HEK293 (cell line): ENCODE measurements around the gene CHRNE.
"Not testable (repeated sequence)": the region's sequence is repeated elsewhere in the genome, so short reads cannot be mapped to it uniquely, and the experiment has no call there.

Source experiments
- CTCF ChIA-PET: fragments of 350-600 bp; formaldehyde crosslinking; extraction: SDS; loops from one replicate; lab custom pipeline; 2021; ENCODE audit warnings: antibody characterized with exemption; lab: Yijun Ruan, JAX
- POLR2A ChIA-PET: fragments of 300-600 bp; formaldehyde crosslinking; extraction: SDS; loops from one replicate; lab custom pipeline; 2020; ENCODE audit warnings: antibody characterized with exemption, inconsistent platforms; lab: Yijun Ruan, JAX
- H3K27ac ChIP-seq: fragments of 200-500 bp; sonication (Bioruptor generic); 2 replicates; pipeline ENCODE4 v1.5.1; 2014; ENCODE audit warnings: low read depth, low read length, control low read depth, inconsistent platforms; ENCODE audit errors: extremely low read depth
- H3K36me3 ChIP-seq, 2 experiments: fragments of 200-500 bp in 1 of 2; sonication (Bioruptor generic) in 1 of 2; 1 replicate in 1 of 2; 2 replicates in 1 of 2; pipeline ENCODE4 v1.5.1; 2014 to 2017; ENCODE audit warnings: inconsistent platforms in 2 of 2, low read length in 2 of 2; ENCODE audit not compliant: control insufficient read depth in 2 of 2, insufficient read depth in 1 of 2
- H3K4me1 ChIP-seq: fragments of 200-500 bp; sonication (Bioruptor generic); 2 replicates; pipeline ENCODE4 v1.5.1; 2014; ENCODE audit warnings: mild to moderate bottlenecking, low read length, inconsistent platforms; ENCODE audit not compliant: control insufficient read depth, insufficient read depth
- H3K4me3 ChIP-seq: 2 replicates; pipeline ENCODE4 v1.5.1; 2011; ENCODE audit warnings: low read depth, mild to moderate bottlenecking, control low read depth, low read length, moderate library complexity
- H3K9me3 ChIP-seq: fragments of 200-500 bp; sonication (Bioruptor generic); 2 replicates; pipeline ENCODE4 v1.5.1; 2014; ENCODE audit warnings: low read depth, low read length, inconsistent platforms; ENCODE audit not compliant: control insufficient read depth, insufficient read depth
- EGR2 ChIP-seq: fragments of 450-650 bp; formaldehyde crosslinking; IDR thresholded peaks from 2 replicates; pipeline ENCODE4 v1.5.1; 2016; ENCODE audit warnings: low read depth, missing biosample characterization, missing genetic modification characterization
- GLIS2 ChIP-seq: fragments of 450-650 bp; formaldehyde crosslinking; IDR thresholded peaks from 2 replicates; pipeline ENCODE4 v1.5.1; 2016; ENCODE audit warnings: missing biosample characterization, missing genetic modification characterization
- KLF1 ChIP-seq: fragments of 450-650 bp; formaldehyde crosslinking; IDR thresholded peaks from 2 replicates; pipeline ENCODE4 v1.5.1; 2016; ENCODE audit warnings: missing biosample characterization, missing genetic modification characterization
- OVOL3 ChIP-seq: fragments of 450-650 bp; formaldehyde crosslinking; IDR thresholded peaks from 2 replicates; pipeline ENCODE4 v1.5.1; 2016; ENCODE audit warnings: missing biosample characterization, missing genetic modification characterization
- SCRT2 ChIP-seq: fragments of 450-650 bp; formaldehyde crosslinking; IDR thresholded peaks from 2 replicates; pipeline ENCODE4 v1.5.1; 2016; ENCODE audit warnings: missing biosample characterization, missing genetic modification characterization
- SP7 ChIP-seq: fragments of 450-650 bp; formaldehyde crosslinking; IDR thresholded peaks from 2 replicates; pipeline ENCODE4 v1.5.1; 2016; ENCODE audit warnings: missing biosample characterization, missing genetic modification characterization
- YY1 ChIP-seq: fragments of 450-650 bp; formaldehyde crosslinking; IDR thresholded peaks from 2 replicates; pipeline ENCODE4 v1.5.1; 2018; ENCODE audit warnings: missing biosample characterization, missing genetic modification characterization
- ZBTB17 ChIP-seq: fragments of 450-650 bp; formaldehyde crosslinking; IDR thresholded peaks from 2 replicates; pipeline ENCODE4 v1.5.1; 2016; ENCODE audit warnings: missing biosample characterization, missing genetic modification characterization
- ZNF121 ChIP-seq: fragments of 450-650 bp; formaldehyde crosslinking; IDR thresholded peaks from 2 replicates; pipeline ENCODE4 v1.5.1; 2016; ENCODE audit warnings: missing biosample characterization, missing genetic modification characterization
- ZNF169 ChIP-seq: fragments of 450-650 bp; formaldehyde crosslinking; IDR thresholded peaks from 2 replicates; pipeline ENCODE4 v1.5.1; 2016; ENCODE audit warnings: missing biosample characterization, missing genetic modification characterization
- ZNF19 ChIP-seq: fragments of 450-650 bp; formaldehyde crosslinking; IDR thresholded peaks from 2 replicates; pipeline ENCODE4; 2016; ENCODE audit warnings: missing biosample characterization, missing genetic modification characterization, low read depth
- ZNF2 ChIP-seq: fragments of 450-650 bp; formaldehyde crosslinking; IDR thresholded peaks from 2 replicates; pipeline ENCODE4 v1.5.1; 2016; ENCODE audit warnings: missing biosample characterization, missing genetic modification characterization
- ZNF239 ChIP-seq: fragments of 450-650 bp; formaldehyde crosslinking; IDR thresholded peaks from 2 replicates; pipeline ENCODE4 v1.5.1; 2016; ENCODE audit warnings: missing biosample characterization, missing genetic modification characterization
- ZNF248 ChIP-seq: fragments of 450-650 bp; formaldehyde crosslinking; IDR thresholded peaks from 2 replicates; pipeline ENCODE4 v1.5.1; 2017; ENCODE audit warnings: missing biosample characterization, missing genetic modification characterization
- ZNF335 ChIP-seq: fragments of 450-650 bp; formaldehyde crosslinking; conservative IDR thresholded peaks from 2 replicates; pipeline ENCODE4 v1.5.1; 2016; ENCODE audit warnings: missing biosample characterization, missing genetic modification characterization
- ZNF341 ChIP-seq: fragments of 450-650 bp; formaldehyde crosslinking; IDR thresholded peaks from 2 replicates; pipeline ENCODE4; 2016; ENCODE audit warnings: low read depth, missing biosample characterization, missing genetic modification characterization
- ZNF561 ChIP-seq: fragments of 450-650 bp; IDR thresholded peaks from 2 replicates; pipeline ENCODE4 v1.5.1; 2018; ENCODE audit warnings: missing biosample characterization, missing genetic modification characterization, borderline replicate concordance
- ZNF677 ChIP-seq: fragments of 450-650 bp; IDR thresholded peaks from 2 replicates; pipeline ENCODE4 v1.5.0; 2018; ENCODE audit warnings: missing biosample characterization, mild to moderate bottlenecking, missing genetic modification characterization, moderate library complexity
- ZNF791 ChIP-seq: fragments of 450-650 bp; formaldehyde crosslinking; IDR thresholded peaks from 2 replicates; pipeline ENCODE4 v1.5.1; 2016; ENCODE audit warnings: missing biosample characterization, missing genetic modification characterization
- ZSCAN16 ChIP-seq: fragments of 450-650 bp; formaldehyde crosslinking; IDR thresholded peaks from 2 replicates; pipeline ENCODE4 v1.5.1; 2016; ENCODE audit warnings: missing biosample characterization, missing genetic modification characterization
- ZSCAN23 ChIP-seq: fragments of 450-650 bp; formaldehyde crosslinking; IDR thresholded peaks from 2 replicates; pipeline ENCODE4 v1.5.1; 2016; ENCODE audit warnings: missing biosample characterization, missing genetic modification characterization
- ZSCAN30 ChIP-seq: fragments of 450-650 bp; IDR thresholded peaks from 2 replicates; pipeline ENCODE4 v1.5.1; 2018; ENCODE audit warnings: missing biosample characterization, mild to moderate bottlenecking, missing genetic modification characterization, moderate library complexity
- TF ChIP-seq, protein P1 (sequence below): fragments of 450-650 bp; formaldehyde crosslinking; IDR thresholded peaks from 2 replicates; pipeline ENCODE4 v1.5.1; 2016; ENCODE audit warnings: missing biosample characterization, missing genetic modification characterization, borderline replicate concordance
- TF ChIP-seq, protein P2 (sequence below): fragments of 450-650 bp; formaldehyde crosslinking; IDR thresholded peaks from 2 replicates; pipeline ENCODE4 v1.5.1; 2017; ENCODE audit warnings: missing biosample characterization, mild to moderate bottlenecking, missing genetic modification characterization, moderate library complexity

The CHRNE gene

DNA sequence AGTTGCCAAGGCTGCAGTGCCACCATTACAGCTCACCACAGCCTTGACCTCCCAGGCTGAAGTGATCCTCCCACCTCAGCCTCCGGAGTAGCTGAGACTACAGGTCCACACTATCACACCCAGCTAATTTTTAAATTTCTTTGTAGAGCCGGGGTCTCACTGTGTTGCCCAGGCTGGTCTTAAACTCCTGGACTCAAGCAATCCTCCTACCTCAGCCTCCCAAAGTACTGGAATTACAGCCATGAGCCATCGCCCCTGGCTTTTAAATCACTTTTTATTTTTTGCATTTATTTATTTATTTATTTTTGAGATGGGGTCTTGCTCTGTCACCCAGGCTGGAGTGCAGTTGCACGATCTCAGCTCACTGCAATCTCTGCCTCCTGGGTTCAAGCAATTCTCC is 11.7 kb upstream of the CHRNE start:
- H3K27ac ChIP-seq, H3K9me3 ChIP-seq, H3K4me3 ChIP-seq, H3K4me1 ChIP-seq, H3K36me3 ChIP-seq: not testable (repeated sequence)
- CTCF ChIA-PET, result interaction anchor here (0.6 to 1.0 kb wide), 3 partner anchors 108 to 335 kb away, joined by 3 to 5 read pairs (median 3); no protein-coding TSS in a partner anchor
- POLR2A ChIA-PET, result interaction anchor here (0.9 to 1.3 kb wide), 2 partner anchors 12 to 25 kb away, joined by 3 read pairs; partner anchors contain the start of genes RNF167 and SLC25A11
- TF ChIP-seq ZNF121 (tag by site-specific recombination), result peak; percentile 86

DNA sequence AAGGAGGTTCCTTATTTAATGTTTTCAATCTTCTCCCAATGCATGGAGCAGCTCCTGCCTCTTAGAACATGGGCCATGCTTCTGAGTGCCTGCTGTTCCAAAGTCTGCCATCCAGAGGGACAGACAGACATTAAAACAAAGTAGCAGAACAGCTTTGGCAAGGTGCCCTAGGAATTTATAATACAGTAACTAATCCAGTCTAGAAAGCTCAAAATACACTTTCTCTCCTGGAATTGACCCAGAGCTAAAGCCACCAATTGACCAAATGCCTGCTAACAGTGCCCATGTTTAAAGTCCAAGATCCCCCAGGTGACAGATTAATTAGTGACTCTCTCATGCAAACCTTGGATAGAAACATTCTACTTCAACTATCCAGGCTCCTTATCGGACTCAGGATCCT is 11.1 kb upstream of the CHRNE start:
- TF ChIP-seq, protein P1, sequence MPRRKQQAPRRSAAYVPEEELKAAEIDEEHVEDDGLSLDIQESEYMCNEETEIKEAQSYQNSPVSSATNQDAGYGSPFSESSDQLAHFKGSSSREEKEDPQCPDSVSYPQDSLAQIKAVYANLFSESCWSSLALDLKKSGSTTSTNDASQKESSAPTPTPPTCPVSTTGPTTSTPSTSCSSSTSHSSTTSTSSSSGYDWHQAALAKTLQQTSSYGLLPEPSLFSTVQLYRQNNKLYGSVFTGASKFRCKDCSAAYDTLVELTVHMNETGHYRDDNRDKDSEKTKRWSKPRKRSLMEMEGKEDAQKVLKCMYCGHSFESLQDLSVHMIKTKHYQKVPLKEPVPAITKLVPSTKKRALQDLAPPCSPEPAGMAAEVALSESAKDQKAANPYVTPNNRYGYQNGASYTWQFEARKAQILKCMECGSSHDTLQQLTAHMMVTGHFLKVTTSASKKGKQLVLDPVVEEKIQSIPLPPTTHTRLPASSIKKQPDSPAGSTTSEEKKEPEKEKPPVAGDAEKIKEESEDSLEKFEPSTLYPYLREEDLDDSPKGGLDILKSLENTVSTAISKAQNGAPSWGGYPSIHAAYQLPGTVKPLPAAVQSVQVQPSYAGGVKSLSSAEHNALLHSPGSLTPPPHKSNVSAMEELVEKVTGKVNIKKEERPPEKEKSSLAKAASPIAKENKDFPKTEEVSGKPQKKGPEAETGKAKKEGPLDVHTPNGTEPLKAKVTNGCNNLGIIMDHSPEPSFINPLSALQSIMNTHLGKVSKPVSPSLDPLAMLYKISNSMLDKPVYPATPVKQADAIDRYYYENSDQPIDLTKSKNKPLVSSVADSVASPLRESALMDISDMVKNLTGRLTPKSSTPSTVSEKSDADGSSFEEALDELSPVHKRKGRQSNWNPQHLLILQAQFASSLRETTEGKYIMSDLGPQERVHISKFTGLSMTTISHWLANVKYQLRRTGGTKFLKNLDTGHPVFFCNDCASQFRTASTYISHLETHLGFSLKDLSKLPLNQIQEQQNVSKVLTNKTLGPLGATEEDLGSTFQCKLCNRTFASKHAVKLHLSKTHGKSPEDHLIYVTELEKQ (tag by site-specific recombination), result no peak
- TF ChIP-seq ZNF341, result peak; percentile 74
- CTCF ChIA-PET, result interaction anchor here (0.6 to 1.6 kb wide), 9 partner anchors 9 to 1262 kb away, joined by 3 to 6 read pairs (median 4); no protein-coding TSS in a partner anchor
- Histone ChIP-seq H3K9me3 (no peaks in the 10 kb centered on the region), H3K36me3 (no peaks in the 10 kb centered on the region; a peak in 1 of 3 replicates), H3K4me1 (no peaks in the 10 kb centered on the region; the same call in 1 of the 2 replicates), H3K4me3 (no peak overlapping the region), H3K27ac (no peak overlapping the region)
- POLR2A ChIA-PET, result interaction anchor here (0.6 to 1.3 kb wide), 5 partner anchors 9 to 195 kb away, joined by 3 to 7 read pairs (median 5); partner anchors contain the start of genes RNF167 and SLC25A11

DNA sequence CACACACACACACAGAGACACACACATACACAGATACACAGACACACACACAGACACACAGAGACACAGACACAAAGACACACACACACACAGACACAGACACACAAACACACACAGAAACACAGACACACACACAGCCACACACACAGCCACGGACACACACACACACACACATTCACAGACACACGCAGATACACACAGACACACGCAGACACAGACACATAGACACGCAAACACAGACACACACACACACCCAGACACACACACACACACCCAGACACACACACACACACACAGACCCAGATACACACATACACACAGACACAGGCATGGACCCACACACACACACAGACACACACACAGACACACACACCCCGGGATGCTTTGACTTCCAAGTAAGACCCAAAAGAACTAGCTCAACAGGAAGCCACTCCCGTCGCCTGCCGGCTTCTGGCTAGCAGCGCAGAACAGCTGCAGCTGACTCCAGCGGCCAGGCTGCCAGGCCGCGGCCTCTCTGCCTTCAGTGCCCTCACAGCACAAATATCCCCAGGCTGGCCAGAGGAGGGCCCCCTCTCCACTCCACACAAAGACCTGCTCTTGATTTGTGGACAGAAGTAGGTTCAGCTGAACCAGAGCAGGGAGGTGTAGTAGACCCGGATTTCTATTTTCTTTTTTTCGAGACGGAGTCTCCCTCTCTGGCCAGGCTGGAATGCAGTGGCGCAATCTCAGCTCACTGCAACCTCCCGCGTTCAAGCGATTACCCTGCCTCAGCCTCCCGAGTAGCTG is 6.0 kb upstream of the CHRNE start:
- Histone ChIP-seq H3K4me1 (no peaks in the 10 kb centered on the region; the same call in 1 of the 2 replicates), H3K4me3 (no peak overlapping the region), H3K27ac (0 out of 2 replicates have a peak overlapping the region, but pooled peaks have one; percentile 12), H3K9me3 (no peaks in the 10 kb centered on the region), H3K36me3 (no peaks in the 10 kb centered on the region)
- CTCF ChIA-PET, result interaction anchor here (0.6 to 2.3 kb wide), 45 partner anchors 8 to 1162 kb away, joined by 3 to 23 read pairs (median 4); partner anchors contain the start of genes ARRB2, C17orf107, CAMTA2 and ENO3
- POLR2A ChIA-PET, result interaction anchor here (0.5 to 1.9 kb wide), 14 partner anchors 14 to 240 kb away, joined by 3 to 27 read pairs (median 4); partner anchors contain the start of genes ARRB2, INCA1, KIF1C and RNF167
- TF ChIP-seq ZSCAN16 (tag by site-specific recombination), result 0 out of 2 replicates have a peak, but pooled peaks have one; percentile 27
- no peak for TF ChIP-seq ZNF791
- peak; percentile 98 for TF ChIP-seq ZSCAN30 (tag by site-specific recombination)
- TF ChIP-seq ZNF2 (tag by site-specific recombination), result 0 out of 2 replicates have a peak, but pooled peaks have one; percentile 8
- TF ChIP-seq YY1 (tag by site-specific recombination), result no peak
- TF ChIP-seq OVOL3 (tag by site-specific recombination), result no peak
- peak; percentile 76 for TF ChIP-seq ZBTB17 (tag by site-specific recombination)
- no peak for TF ChIP-seq ZNF561 (tag by site-specific recombination)
- peak; percentile 55 for TF ChIP-seq ZNF335
- TF ChIP-seq GLIS2, result no peak
- TF ChIP-seq ZNF239, result peak; percentile 45; the same call in 1 of the 2 replicates
- TF ChIP-seq ZNF677 (tag by site-specific recombination), result no peak
- TF ChIP-seq KLF1, result peak; percentile 40; the same call in 1 of the 2 replicates
- TF ChIP-seq SCRT2 (tag by site-specific recombination), result peak; percentile 74
- no peak for TF ChIP-seq ZSCAN23
- TF ChIP-seq SP7 (tag by site-specific recombination), result 0 out of 2 replicates have a peak, but pooled peaks have one; percentile 21
- no peak for TF ChIP-seq EGR2 (tag by site-specific recombination)
- TF ChIP-seq ZNF19 (tag by site-specific recombination), result no peak
- 0 out of 2 replicates have a peak, but pooled peaks have one; percentile 20 for TF ChIP-seq ZNF248 (tag by site-specific recombination)
- TF ChIP-seq ZNF169, result no peak
- TF ChIP-seq, protein P2, sequence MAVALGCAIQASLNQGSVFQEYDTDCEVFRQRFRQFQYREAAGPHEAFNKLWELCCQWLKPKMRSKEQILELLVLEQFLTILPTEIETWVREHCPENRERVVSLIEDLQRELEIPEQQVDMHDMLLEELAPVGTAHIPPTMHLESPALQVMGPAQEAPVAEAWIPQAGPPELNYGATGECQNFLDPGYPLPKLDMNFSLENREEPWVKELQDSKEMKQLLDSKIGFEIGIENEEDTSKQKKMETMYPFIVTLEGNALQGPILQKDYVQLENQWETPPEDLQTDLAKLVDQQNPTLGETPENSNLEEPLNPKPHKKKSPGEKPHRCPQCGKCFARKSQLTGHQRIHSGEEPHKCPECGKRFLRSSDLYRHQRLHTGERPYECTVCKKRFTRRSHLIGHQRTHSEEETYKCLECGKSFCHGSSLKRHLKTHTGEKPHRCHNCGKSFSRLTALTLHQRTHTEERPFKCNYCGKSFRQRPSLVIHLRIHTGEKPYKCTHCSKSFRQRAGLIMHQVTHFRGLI (tag by site-specific recombination), result no peak
